Activated CD8-positive, alpha-beta memory T cell treated with anti-CD3 and anti-CD28 coated beads, Interleukin-2, amount 10 ng/mL, durations not matched to agents 7 days and 5 days (primary cell): ENCODE measurements around the gene MEIS2. TPM values are rescaled to one million over a fixed set of nuclear protein-coding genes. Genes with fewer than 3 reads are reported as not detected.

Experiments
- ATAC-seq: fragments of 150-1000 bp; cut with Tn5 transposase; one replicate; pipeline ENCODE4 v1.10.0; 2021; ENCODE audit warnings: moderate library complexity
- CTCF ChIA-PET: fragments of 350-600 bp; sonication (Branson Sonifier 250); formaldehyde crosslinking; loops from one replicate; lab custom pipeline; 2021; ENCODE audit warnings: antibody characterized with exemption; lab: Charles Lee
- DNase-seq: peaks from one replicate; pipeline ENCODE4 v3.0.0-alpha.2; 2020
- H3K27ac Mint-ChIP-seq: one replicate; pipeline ENCODE4 v1.8.0; 2021; ENCODE audit warnings: mild to moderate bottlenecking, mixed read lengths
- H3K27me3 Mint-ChIP-seq: one replicate; pipeline ENCODE4 v1.8.0; 2021; ENCODE audit warnings: mixed read lengths
- H3K36me3 Mint-ChIP-seq: one replicate; pipeline ENCODE4 v1.8.0; 2021; ENCODE audit warnings: mild to moderate bottlenecking, mixed read lengths
- H3K4me1 Mint-ChIP-seq: one replicate; pipeline ENCODE4 v1.8.0; 2021; ENCODE audit warnings: mixed read lengths
- H3K4me3 Mint-ChIP-seq: one replicate; pipeline ENCODE4 v1.8.0; 2021; ENCODE audit warnings: mild to moderate bottlenecking, moderate library complexity, mixed read lengths
- H3K9me3 Mint-ChIP-seq: one replicate; pipeline ENCODE4 v1.8.0; 2022; ENCODE audit warnings: low read depth, mixed read lengths
- total RNA-seq, 2 experiments: library from RNA; stranded (reverse); gene quantifications; one replicate each; pipeline ENCODE4 v1.2.3, GENCODE V29; 2021

MEIS2 gene
- total RNA-seq, 2 experiments from 2014 or later = 0.07 TPM; not detected in 1

DNA sequence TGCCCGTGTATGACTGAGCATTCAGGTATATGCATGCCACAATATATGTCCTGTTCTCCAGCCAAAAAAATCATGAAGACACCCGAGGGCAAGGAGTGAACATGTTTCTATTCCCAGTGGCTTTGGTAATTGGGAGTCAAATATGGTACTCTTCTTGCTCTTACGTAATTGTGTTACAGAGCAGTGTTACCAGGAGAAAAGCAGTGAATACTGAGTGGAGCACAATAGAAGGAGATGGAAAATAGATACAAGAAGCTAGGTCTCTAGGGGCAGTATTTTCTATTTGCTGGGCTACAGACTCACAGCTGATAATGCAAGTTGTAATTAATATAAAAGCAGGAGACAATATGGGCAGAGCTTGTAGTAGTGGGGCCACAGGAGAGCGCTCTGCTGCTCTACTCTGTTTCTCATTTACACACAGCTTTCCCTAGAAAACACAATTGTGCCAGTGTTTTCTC is 13.2 kb downstream of the MEIS2 start:
- Mint-ChIP-seq H3K36me3 (no peaks in the 10 kb centered on the region), H3K27ac (no peak overlapping the region), H3K9me3 (no peaks in the 10 kb centered on the region), H3K4me1 (no peaks in the 10 kb centered on the region), H3K4me3 (no peak overlapping the region), H3K27me3 (peaks cover 16% of the 10 kb centered on the region)
- CTCF ChIA-PET = no interaction called here
- DNase-seq (no peak), ATAC-seq (no peak)

DNA sequence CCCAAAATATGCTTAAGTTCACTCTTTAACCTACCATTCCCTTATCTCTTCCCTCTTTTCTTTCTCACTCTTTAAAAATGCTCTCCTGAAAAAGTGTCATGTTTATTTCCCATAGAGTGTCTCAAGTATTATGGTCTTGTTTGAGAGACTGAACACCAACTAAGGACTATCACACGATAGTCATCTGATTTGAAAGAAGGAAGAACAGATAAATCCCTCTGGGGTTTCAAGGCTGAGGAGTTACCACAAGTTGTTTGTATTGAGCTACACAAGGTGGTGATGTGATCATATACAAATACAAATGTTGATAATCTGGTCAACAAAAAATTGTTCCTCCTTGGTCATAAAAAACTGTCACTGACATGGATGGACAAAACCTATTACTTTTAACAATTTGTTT is 13.8 kb downstream of the MEIS2 start:
- H3K4me1 Mint-ChIP-seq = no peaks in the 10 kb centered on the region
- DNase-seq (no peak), ATAC-seq (no peak)
- H3K4me3 Mint-ChIP-seq = no peak overlapping the region
- CTCF ChIA-PET = no interaction called here
- no peak overlapping the region for H3K27ac Mint-ChIP-seq
- H3K9me3 Mint-ChIP-seq = no peaks in the 10 kb centered on the region
- H3K27me3 Mint-ChIP-seq = peaks cover 13% of the 10 kb centered on the region
- H3K36me3 Mint-ChIP-seq = no peaks in the 10 kb centered on the region

DNA sequence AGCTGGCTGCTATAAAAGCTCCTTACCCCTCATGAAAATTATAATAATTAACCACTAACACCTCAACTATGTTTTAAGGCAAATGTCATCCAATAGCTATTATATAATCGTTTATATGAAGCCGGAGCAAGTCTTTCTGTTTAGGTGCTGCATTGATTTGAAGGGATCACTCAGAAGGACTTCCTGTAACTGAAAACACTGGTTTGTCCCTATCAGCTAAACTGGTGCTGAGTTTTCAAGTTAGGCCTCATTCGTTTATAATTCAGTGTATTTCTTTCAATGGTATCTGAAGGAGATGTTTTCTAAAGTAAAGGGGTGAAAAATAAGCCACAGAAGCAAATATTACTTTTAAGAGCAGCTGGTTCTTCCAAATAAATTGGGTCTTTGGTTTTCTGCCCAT is 14.2 kb downstream of the MEIS2 start:
- Mint-ChIP-seq H3K27me3 (peaks cover 11% of the 10 kb centered on the region), H3K27ac (no peak overlapping the region), H3K4me3 (no peak overlapping the region), H3K36me3 (no peaks in the 10 kb centered on the region), H3K4me1 (no peaks in the 10 kb centered on the region), H3K9me3 (no peaks in the 10 kb centered on the region)
- CTCF ChIA-PET = interaction anchor here (0.7 kb wide), 1 partner anchor 10 kb away, joined by 3 read pairs; no protein-coding TSS in a partner anchor
- ATAC-seq (no peak), DNase-seq (no peak)

DNA sequence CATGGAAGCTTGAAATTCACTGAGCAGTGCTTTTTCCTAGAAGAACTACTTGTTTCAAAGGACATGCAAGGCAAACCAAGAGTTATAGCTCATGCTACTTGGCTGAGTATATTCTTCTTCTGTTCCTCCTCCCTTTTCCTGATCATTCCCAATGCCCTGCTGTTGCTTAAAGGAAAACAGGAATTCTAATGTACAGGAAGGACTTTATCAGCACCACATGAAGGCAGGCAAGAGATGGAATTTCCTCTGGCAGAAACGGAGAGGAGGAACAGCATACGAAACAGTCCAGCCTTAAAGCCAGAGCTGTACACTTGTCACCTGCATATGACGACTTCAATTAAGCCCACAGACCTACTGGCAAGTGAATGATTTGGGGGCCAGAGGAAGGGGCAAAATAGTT is 15.7 kb downstream of the MEIS2 start:
- H3K27me3 Mint-ChIP-seq = peaks cover 7% of the 10 kb centered on the region
- H3K4me1 Mint-ChIP-seq = no peaks in the 10 kb centered on the region
- H3K27ac Mint-ChIP-seq = no peak overlapping the region
- no peaks in the 10 kb centered on the region for H3K36me3 Mint-ChIP-seq
- H3K4me3 Mint-ChIP-seq = no peak overlapping the region
- ATAC-seq (no peak), DNase-seq (no peak)
- CTCF ChIA-PET = no interaction called here
- no peaks in the 10 kb centered on the region for H3K9me3 Mint-ChIP-seq

DNA sequence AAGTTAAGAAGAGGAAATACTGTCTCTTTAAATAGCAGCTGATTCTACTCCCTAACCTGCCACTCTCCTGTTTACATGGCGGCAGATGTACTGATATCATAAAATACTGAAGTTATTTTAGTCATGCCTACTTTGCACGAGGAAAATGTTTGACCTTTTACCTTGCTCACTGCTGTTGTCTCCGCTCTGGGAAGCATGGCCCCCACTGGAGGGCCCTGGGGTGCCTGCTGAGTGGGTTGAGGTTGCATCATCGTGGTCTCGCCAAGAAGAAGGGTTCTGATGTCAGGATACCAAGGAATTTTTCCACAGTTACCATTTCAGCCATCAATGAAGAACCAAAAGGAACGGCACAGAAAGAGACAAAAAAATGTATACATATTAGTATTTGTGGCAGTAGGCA is 16.7 kb downstream of the MEIS2 start:
- Mint-ChIP-seq H3K4me3 (no peak overlapping the region), H3K9me3 (no peaks in the 10 kb centered on the region), H3K36me3 (no peaks in the 10 kb centered on the region), H3K4me1 (no peaks in the 10 kb centered on the region), H3K27ac (no peak overlapping the region), H3K27me3 (peaks cover 4% of the 10 kb centered on the region)
- no peak for ATAC-seq
- no peak for DNase-seq
- CTCF ChIA-PET = no interaction called here

DNA sequence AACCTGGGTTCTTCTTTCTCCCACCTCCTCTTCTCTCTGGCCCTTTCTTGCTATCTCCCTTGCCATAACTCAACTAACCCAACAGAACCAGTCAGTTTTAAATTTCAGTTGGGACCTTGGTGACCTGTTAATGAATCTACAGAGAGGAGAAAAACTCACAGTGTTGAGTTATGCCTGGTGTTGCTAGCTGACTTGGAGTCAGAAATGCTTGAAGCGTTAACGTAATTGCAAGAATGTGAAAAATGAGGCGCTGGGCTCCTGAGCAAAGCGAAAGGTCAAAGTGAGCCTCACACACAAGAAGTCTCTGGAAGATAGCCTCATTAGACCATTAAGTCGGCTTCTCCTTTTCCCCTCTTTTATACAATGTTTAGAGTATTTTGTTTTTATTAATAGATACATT is 18.4 kb downstream of the MEIS2 start:
- ATAC-seq (no peak), DNase-seq (no peak)
- Mint-ChIP-seq H3K4me1 (no peaks in the 10 kb centered on the region), H3K9me3 (no peaks in the 10 kb centered on the region), H3K4me3 (no peak overlapping the region), H3K36me3 (no peaks in the 10 kb centered on the region), H3K27ac (no peak overlapping the region), H3K27me3 (no peaks in the 10 kb centered on the region)
- CTCF ChIA-PET = no interaction called here

DNA sequence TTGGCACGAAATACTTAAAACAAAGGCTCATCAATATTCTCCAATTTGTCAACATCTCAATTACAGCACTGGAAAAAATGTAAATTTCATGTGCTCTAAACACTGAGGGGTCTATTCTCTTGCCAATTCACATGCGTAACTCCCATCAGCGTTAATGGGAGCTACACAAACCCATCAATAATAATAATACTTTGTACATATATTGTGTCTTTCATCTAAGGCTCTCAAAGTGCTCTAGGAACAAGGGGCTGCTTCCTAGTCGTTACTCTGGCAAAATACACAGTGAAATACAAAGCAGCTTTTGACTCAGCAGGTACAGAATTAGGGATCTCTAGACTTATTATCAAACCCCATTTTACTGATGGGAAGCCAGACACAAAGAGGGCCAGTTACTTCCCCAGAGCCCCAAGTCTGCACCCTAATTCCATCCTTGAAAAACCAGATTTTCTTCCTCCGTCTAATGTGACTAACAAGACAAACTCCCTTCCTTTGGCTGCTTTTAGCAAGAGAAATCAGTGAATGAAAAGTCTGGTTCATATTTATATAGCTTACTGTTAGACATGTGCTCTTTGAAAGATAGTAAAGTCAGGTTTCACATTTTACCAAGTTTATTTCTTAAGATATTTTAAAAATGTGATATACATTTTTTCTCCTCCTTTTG is 20.0 kb downstream of the MEIS2 start:
- DNase-seq (no peak), ATAC-seq (no peak)
- Mint-ChIP-seq H3K9me3 (no peaks in the 10 kb centered on the region), H3K36me3 (no peaks in the 10 kb centered on the region), H3K4me3 (no peak overlapping the region), H3K27ac (no peak overlapping the region), H3K27me3 (no peaks in the 10 kb centered on the region), H3K4me1 (no peaks in the 10 kb centered on the region)
- CTCF ChIA-PET = no interaction called here

DNA sequence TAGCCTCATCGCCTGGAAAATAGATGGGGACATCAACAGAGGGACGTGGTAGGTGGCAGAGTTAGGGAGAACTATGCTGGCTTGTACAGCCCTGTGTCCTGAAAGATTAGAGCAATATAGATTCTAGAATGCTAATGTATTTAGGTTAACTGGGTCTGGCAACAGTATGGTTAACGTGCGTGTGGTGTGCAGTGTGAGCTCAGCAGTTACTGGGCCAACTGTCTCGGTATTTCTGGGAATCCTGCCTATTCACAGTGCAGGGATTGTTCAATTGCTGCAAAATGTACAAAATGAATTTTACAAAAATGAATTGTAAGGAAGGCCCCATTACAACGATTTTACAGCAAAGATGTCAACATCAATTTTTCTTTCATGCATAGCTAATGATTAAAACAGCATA is 20.6 kb downstream of the MEIS2 start:
- no peaks in the 10 kb centered on the region for H3K9me3 Mint-ChIP-seq
- H3K36me3 Mint-ChIP-seq = no peaks in the 10 kb centered on the region
- H3K27ac Mint-ChIP-seq = no peak overlapping the region
- no peaks in the 10 kb centered on the region for H3K27me3 Mint-ChIP-seq
- DNase-seq (no peak), ATAC-seq (no peak)
- CTCF ChIA-PET = no interaction called here
- H3K4me1 Mint-ChIP-seq = no peaks in the 10 kb centered on the region
- H3K4me3 Mint-ChIP-seq = no peak overlapping the region

DNA sequence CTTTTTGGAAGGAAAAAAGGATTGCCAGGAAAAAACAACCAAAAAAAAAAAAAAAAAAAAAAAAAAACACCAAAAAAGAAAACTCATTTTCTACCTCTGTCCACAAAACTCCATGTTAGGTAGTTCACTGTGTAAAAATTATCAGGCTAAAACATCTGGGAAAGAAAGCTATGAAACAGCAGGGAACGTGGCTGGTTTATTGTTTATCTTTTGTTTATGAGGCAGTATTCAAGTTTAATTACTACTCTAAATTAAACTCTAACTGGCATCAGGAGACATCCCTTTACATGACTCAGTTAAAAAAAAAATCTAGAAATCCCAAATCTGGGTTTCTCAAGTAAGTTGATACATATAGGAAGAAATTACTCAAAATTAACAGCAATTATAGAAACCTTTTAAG is 21.8 kb downstream of the MEIS2 start:
- CTCF ChIA-PET = interaction anchor here (0.7 kb wide), 1 partner anchor 511 kb away, joined by 4 read pairs; no protein-coding TSS in a partner anchor
- no peak overlapping the region for H3K4me3 Mint-ChIP-seq
- ATAC-seq (no peak), DNase-seq (no peak)
- H3K27ac Mint-ChIP-seq = no peak overlapping the region
- H3K9me3 Mint-ChIP-seq = no peaks in the 10 kb centered on the region
- H3K4me1 Mint-ChIP-seq = no peaks in the 10 kb centered on the region
- no peaks in the 10 kb centered on the region for H3K27me3 Mint-ChIP-seq
- H3K36me3 Mint-ChIP-seq = no peaks in the 10 kb centered on the region

DNA sequence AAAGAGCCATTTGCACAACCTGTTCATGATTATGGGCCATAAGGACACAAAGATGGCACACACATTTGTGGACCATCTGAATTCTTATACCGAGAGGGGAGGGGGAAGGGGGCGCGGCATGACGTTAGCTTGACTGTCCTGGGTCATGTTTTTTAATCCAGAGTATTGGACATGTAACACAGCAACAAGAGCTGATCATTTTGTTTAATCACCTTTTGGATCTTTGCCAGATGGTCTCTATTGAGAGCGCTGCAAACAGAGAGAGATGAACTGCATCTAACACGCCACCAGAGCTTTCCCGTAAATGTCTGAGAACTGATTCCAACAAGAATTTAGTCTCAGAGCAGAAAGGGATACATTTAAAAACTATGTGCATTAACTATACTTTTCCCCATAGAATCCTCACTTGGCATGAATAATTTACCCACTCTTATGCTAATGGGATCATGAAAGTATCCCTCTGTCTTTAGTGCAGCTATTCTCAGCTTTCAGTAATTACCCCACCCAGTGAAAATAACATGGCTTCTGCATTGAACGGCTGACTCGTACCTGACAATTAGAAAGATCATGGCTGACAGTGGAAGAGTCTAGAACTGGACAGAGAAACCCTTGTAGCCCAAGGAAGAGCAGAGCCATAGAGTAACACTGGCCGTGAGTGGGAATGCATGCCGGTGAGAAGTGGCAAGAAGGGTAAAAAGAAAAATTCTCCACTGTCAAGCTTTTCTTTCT is 22.6 kb downstream of the MEIS2 start:
- CTCF ChIA-PET = interaction anchor here (1.2 kb wide), 1 partner anchor 12 kb away, joined by 4 read pairs; no protein-coding TSS in a partner anchor
- DNase-seq (no peak), ATAC-seq (no peak)
- H3K4me3 Mint-ChIP-seq = no peak overlapping the region
- H3K4me1 Mint-ChIP-seq = no peaks in the 10 kb centered on the region
- H3K9me3 Mint-ChIP-seq = no peaks in the 10 kb centered on the region
- H3K36me3 Mint-ChIP-seq = no peaks in the 10 kb centered on the region
- H3K27me3 Mint-ChIP-seq = no peaks in the 10 kb centered on the region
- H3K27ac Mint-ChIP-seq = no peak overlapping the region

DNA sequence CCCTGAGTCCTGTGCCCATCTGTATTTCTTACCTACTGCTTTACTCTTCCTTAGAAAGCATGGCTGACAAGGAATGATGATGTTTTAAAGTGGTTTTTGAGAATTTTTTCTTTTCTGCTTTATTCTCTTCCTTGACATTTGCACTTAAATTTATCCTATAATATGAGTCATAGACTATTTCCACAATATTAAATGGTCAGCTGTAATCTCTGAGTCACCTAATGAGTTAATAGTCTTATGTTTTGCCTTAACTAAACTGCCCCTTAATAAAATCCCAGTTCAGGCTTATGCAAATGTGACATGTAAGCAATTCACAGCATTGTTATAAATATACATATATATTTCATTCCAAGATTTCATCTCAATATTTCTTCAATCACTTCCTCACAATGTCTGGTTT is 23.8 kb downstream of the MEIS2 start:
- no peak overlapping the region for H3K4me3 Mint-ChIP-seq
- no peaks in the 10 kb centered on the region for H3K4me1 Mint-ChIP-seq

DNA sequence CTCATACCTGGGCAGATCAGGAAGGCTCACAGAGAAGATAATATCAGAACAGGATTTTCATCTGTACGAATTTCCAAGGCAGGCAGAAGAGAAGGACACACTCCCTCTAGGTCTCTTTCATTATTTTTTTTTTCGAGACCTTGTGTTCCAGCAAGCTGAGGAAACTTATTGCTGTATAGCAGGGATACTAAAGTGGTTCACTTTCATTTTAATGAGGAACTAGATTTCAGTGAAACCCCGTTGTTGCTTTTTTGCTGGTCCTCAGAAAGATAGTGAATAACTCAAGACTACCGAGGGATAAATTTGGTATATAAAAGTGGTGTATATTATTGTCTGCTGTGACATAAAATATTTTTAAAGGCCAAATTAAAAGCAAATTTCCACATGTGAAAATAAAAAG is 24.6 kb downstream of the MEIS2 start:
- no peak for ATAC-seq
- H3K27ac Mint-ChIP-seq = no peak overlapping the region
- no peak overlapping the region for H3K4me3 Mint-ChIP-seq
- no peaks in the 10 kb centered on the region for H3K27me3 Mint-ChIP-seq
- H3K9me3 Mint-ChIP-seq = no peaks in the 10 kb centered on the region
- no peaks in the 10 kb centered on the region for H3K4me1 Mint-ChIP-seq
- no peak for DNase-seq
- CTCF ChIA-PET = no interaction called here
- no peaks in the 10 kb centered on the region for H3K36me3 Mint-ChIP-seq

More for the DNA sequence above, 23.8 kb downstream of the MEIS2 start:
- CTCF ChIA-PET = interaction anchor here (1.2 kb wide), 1 partner anchor 13 kb away, joined by 4 read pairs; no protein-coding TSS in a partner anchor
- Mint-ChIP-seq H3K9me3 (no peaks in the 10 kb centered on the region), H3K36me3 (no peaks in the 10 kb centered on the region), H3K27me3 (no peaks in the 10 kb centered on the region), H3K27ac (no peak overlapping the region)
- ATAC-seq (no peak), DNase-seq (no peak)

DNA sequence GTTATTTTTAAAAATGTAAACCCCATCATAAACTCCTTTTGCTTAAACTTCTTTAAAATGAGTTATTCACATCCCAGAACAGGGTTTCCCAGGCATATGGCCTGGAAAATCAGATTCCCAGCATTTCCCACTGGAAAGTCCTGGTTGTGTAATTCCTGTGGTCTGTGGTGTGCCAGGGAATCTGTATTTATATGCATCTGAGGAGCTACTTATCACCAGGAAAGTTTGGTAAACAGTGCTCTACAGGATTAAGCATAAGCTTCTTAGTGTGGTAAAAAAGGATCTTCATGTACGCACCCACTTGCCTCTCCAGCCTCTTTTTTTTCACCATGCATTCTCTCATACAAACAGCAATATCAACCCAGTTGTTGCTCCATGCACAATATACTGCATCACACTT is 28.2 kb downstream of the MEIS2 start:
- H3K36me3 Mint-ChIP-seq = no peaks in the 10 kb centered on the region
- CTCF ChIA-PET = no interaction called here

DNA sequence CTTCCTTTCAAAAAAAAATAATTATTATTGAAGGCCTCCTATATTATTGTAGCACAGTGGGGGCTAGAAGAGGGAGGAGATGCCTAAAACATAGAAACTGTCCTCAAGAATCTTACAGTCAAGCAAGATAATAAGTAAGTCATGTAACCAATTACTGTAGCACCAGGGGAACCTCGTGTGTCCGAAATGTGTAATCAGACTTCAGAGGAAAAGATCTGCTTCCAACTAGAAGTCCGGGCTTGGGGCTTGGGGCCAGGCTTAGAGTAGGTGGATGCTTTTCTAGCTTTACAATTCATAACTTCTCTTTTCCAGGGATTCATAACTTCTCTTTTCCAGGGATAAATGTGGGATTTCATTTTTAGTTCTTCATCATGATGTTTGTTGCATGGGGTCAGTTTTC is 29.2 kb downstream of the MEIS2 start:
- H3K4me1 Mint-ChIP-seq = no peaks in the 10 kb centered on the region
- ATAC-seq = no peak

More for the DNA sequence above, 28.2 kb downstream of the MEIS2 start:
- no peaks in the 10 kb centered on the region for H3K27me3 Mint-ChIP-seq
- H3K4me3 Mint-ChIP-seq = no peak overlapping the region
- DNase-seq (no peak), ATAC-seq (no peak)
- no peaks in the 10 kb centered on the region for H3K4me1 Mint-ChIP-seq
- no peaks in the 10 kb centered on the region for H3K9me3 Mint-ChIP-seq
- no peak overlapping the region for H3K27ac Mint-ChIP-seq

More for the DNA sequence above, 29.2 kb downstream of the MEIS2 start:
- Mint-ChIP-seq H3K27me3 (no peaks in the 10 kb centered on the region), H3K27ac (no peak overlapping the region), H3K36me3 (no peaks in the 10 kb centered on the region), H3K9me3 (no peaks in the 10 kb centered on the region), H3K4me3 (no peak overlapping the region)
- no peak for DNase-seq
- CTCF ChIA-PET = no interaction called here
